Heart right ventricle (tissue), 16 donors: Measurements from ENCODE around the gene KCNQ1. TPM values are rescaled to one million over a fixed set of nuclear protein-coding genes. Genes with fewer than 3 reads are reported as not detected.

Source experiments
- ATAC-seq, 8 donors: fragments of 200-7000 bp; cut with Tn5 transposase; one replicate each; pipeline ENCODE4 v1.9.1; 2020; ENCODE audit warnings: mild to moderate bottlenecking in 8 of 8, moderate library complexity in 8 of 8, moderate number of reproducible peaks in 1 of 8
- DNase-seq, 2 donors: peaks; one replicate each; pipeline ENCODE4 v3.0.0-alpha.2; 2020
- H3K27ac ChIP-seq, 10 donors: fragments of 200-600 bp; sonication (generic) in 2 of 10; one replicate each; pipeline versions ENCODE4 v1.5.0 to v1.8.0; 2020 to 2022; ENCODE audit warnings: mild to moderate bottlenecking in 3 of 10
- H3K27me3 ChIP-seq, 7 donors: fragments of 200-600 bp; one replicate each; pipeline ENCODE4 v1.8.0; 2021 to 2022; ENCODE audit warnings: mild to moderate bottlenecking in 2 of 7
- H3K36me3 ChIP-seq, 9 donors: fragments of 200-600 bp; sonication (generic) in 1 of 9; one replicate each; pipeline versions ENCODE4 v1.5.0 to v1.8.0; 2020 to 2022; ENCODE audit warnings: mild to moderate bottlenecking in 2 of 9
- H3K4me1 ChIP-seq, 9 donors: fragments of 200-600 bp; sonication (generic) in 1 of 9; one replicate each; pipeline versions ENCODE4 v1.5.0 to v1.8.0; 2020 to 2022; ENCODE audit warnings: mild to moderate bottlenecking in 4 of 9
- H3K4me3 ChIP-seq, 10 donors: fragments of 200-600 bp; sonication (generic) in 2 of 10; one replicate each; pipeline versions ENCODE4 v1.5.0 to v1.8.0; 2020 to 2022; ENCODE audit warnings: mild to moderate bottlenecking in 7 of 10, moderate library complexity in 2 of 10
- H3K9me3 ChIP-seq, 11 donors: fragments of 200-600 bp in 10 of 11; sonication (generic) in 2 of 11; one replicate each; pipeline versions ENCODE4 v1.5.0 to v1.8.0; 2013 to 2022; ENCODE audit warnings: mild to moderate bottlenecking in 2 of 11, control low read depth in 1 of 11, moderate library complexity in 1 of 11
- CTCF ChIP-seq, 9 donors: fragments of 200-600 bp; sonication (generic) in 2 of 9; IDR thresholded peaks; one replicate each; pipeline versions ENCODE4 v1.5.0 to v1.8.0; 2021 to 2022; ENCODE audit warnings: antibody characterized with exemption in 9 of 9, mild to moderate bottlenecking in 5 of 9, moderate library complexity in 1 of 9
- WGBS, 2 donors: extraction: QIAGEN DNeasy Blood & Tissue Kit; methylation state at CpG; one replicate each; pipeline ENCODE4 v1.1.7; 2013; ENCODE audit warnings: inconsistent platforms in 1 of 2; 5-methylcytosine and 5-hydroxymethylcytosine counted together
- intact Hi-C, 10 donors: fragments of 100-400 bp; cut with DNase I; formaldehyde crosslinking; loops; one replicate each; pipeline versions ENCODE4 v1.11.1 to v1.14.2; 2022
- polyA plus RNA-seq, 2 donors: library from polyadenylated mRNA; stranded (reverse); fragments of 200-250 nt; gene quantifications; one replicate each; pipeline ENCODE4 v1.2.3, GENCODE V29; 2013
- total RNA-seq, 10 donors: library from RNA; stranded (reverse); fragmentation: NEBNext Ultra II Directional in 3 of 10; extraction: Animal tissue kit (Norgen Biotek cat#: 25700) in 3 of 10; gene quantifications; one replicate each; pipeline versions ENCODE4 v1.2.1 to v1.2.4, GENCODE V29; 2021 to 2023
- donor health status: Arrhythmogenic right ventricular cardiomyopathy.
- donor health status: ischemic (EF 13 %, LVEDD 7.1; RV severe dilation, severe dysfunction).
- donor health status: healthy with polysubstance abuse.
- donor health status: DM: no; HTN: yes; CAD: no.
- donor health status: DM: no; HTN: no; CAD: no.
- donor health status: ischemic (EF 25% LVEDD 6.9; RV normal size, moderate dysfunction).
- donor health status: ischemic (EF 25% LVEDD 5.7; RV mildly dilated, moderate dysfunction).
- donor health status: healthy.
- donor health status: DM: yes; HTN: yes; CAD: no.
- donor health status: Ischemic cardiomyopathy.
- donor health status: ischemic (EF 35%, LVEDD 5.7; RV mildly dilated, moderate dysfunction).
- donor health status: nonischemic (EF 11% LVEDD 7.7; RV severe dilation, severe dysfunction).
- donor health status: DM: yes; HTN: yes; CAD: no.
- donor health status: PGD.
- donor health status: ischemic (EF 29% LVEDD 5.4; RV normal size, mild dysfunction).
- donor health status: nonischemic (EF 23%, LVEDD 6.1; RV moderate dilation, normal function).

KCNQ1 gene
- total and polyA plus RNA-seq, 12 donors, result 19.9 to 48.2 (median 33.7) TPM

GRCh38 chr11:2652333-2653197, 207.8 kb downstream of the KCNQ1 start:
- no peaks in the 10 kb centered on the region for H3K27me3 ChIP-seq
- H3K27ac ChIP-seq, result peak overlapping the region in 3 of 10 donors; percentile 17 to 42 (median 37)
- ATAC-seq, result peak in 7 of 8 donors; percentile 19 to 66 (median 49)
- H3K4me3 ChIP-seq, result no peak overlapping the region
- no peak for TF ChIP-seq CTCF (IDR thresholded peaks at IDR 0.05)
- WGBS, 2 donors, result 70 to 77% methylated on average over 11 of the region's 11 CpGs
- H3K36me3 ChIP-seq, result peaks cover 0 to 7% (median 0%) of the 10 kb centered on the region in 9 donors
- intact Hi-C loops, result no loop called here
- peaks cover 0 to 95% (median 35%) of the 10 kb centered on the region in 11 donors for H3K9me3 ChIP-seq
- peaks cover 0 to 15% (median 0%) of the 10 kb centered on the region in 9 donors for H3K4me1 ChIP-seq
- DNase-seq, result no peak

- peaks cover 0 to 95% (median 32%) of the 10 kb centered on the region in 11 donors for H3K9me3 ChIP-seq
- no peak for DNase-seq
- H3K4me1 ChIP-seq, result peaks cover 0 to 20% (median 0%) of the 10 kb centered on the region in 9 donors
- 72 to 88% methylated on average over 1 of the region's 1 CpG for WGBS, 2 donors
- TF ChIP-seq CTCF (IDR thresholded peaks at IDR 0.05), result no peak
- H3K4me3 ChIP-seq, result no peak overlapping the region
- ATAC-seq, result peak in 4 of 8 donors; percentile 32 to 46 (median 38)
- no peaks in the 10 kb centered on the region for H3K27me3 ChIP-seq
- intact Hi-C loops, result no loop called here
- H3K36me3 ChIP-seq, result peaks cover 0 to 7% (median 0%) of the 10 kb centered on the region in 9 donors
- H3K27ac ChIP-seq, result peak overlapping the region in 3 of 10 donors; percentile 17 to 42 (median 37)
Measured at GRCh38 chr11:2653198-2653551, 208.4 kb downstream of the KCNQ1 start.

- no peaks in the 10 kb centered on the region for H3K27me3 ChIP-seq
- peaks cover 0 to 22% (median 0%) of the 10 kb centered on the region in 9 donors for H3K4me1 ChIP-seq
- DNase-seq (no peak), ATAC-seq (peak in 1 of 8 donors; percentile 20)
- no peak overlapping the region for H3K27ac ChIP-seq
- peaks cover 0 to 93% (median 24%) of the 10 kb centered on the region in 11 donors for H3K9me3 ChIP-seq
- 94 to 95% methylated on average over 16 of the region's 16 CpGs for WGBS, 2 donors
- TF ChIP-seq CTCF (IDR thresholded peaks at IDR 0.05), result no peak
- intact Hi-C loops, result no loop called here
- H3K4me3 ChIP-seq, result no peak overlapping the region
- peaks cover 0 to 7% (median 0%) of the 10 kb centered on the region in 9 donors for H3K36me3 ChIP-seq
Measured at GRCh38 chr11:2653930-2654739, 209.3 kb downstream of the KCNQ1 start.

GRCh38 chr11:2655016-2655719, 210.4 kb downstream of the KCNQ1 start:
- H3K27ac ChIP-seq, result no peak overlapping the region
- WGBS, 2 donors, result 92 to 93% methylated on average over 6 of the region's 6 CpGs

More at GRCh38 chr11:2655016-2655719, 210.4 kb downstream of the KCNQ1 start:
- Histone ChIP-seq H3K4me1 (peaks cover 0 to 22% (median 0%) of the 10 kb centered on the region in 9 donors), H3K27me3 (no peaks in the 10 kb centered on the region), H3K36me3 (peaks cover 0 to 11% (median 0%) of the 10 kb centered on the region in 9 donors), H3K9me3 (peaks cover 0 to 93% (median 18%) of the 10 kb centered on the region in 11 donors), H3K4me3 (no peak overlapping the region)
- intact Hi-C loops, result no loop called here
- no peak for ATAC-seq
- TF ChIP-seq CTCF (IDR thresholded peaks at IDR 0.05), result no peak
- DNase-seq, result no peak
